HL-60/S4 (cell line): ENCODE data around the gene CSNK2A2.

Experiments
- in situ Hi-C: fragments of 300-500 bp; cut with MboI; formaldehyde crosslinking; loops from 2 replicates; pipeline ENCODE4 v1.14.3; 2022; ENCODE audit warnings: low sequenced_read_pairs

CSNK2A2 gene

GRCh38 chr16:58116081-58116480 lies 81.8 kb downstream of the CSNK2A2 start:
- in situ Hi-C loops: no loop called here

- in situ Hi-C loops: no loop called here
Measured at GRCh38 chr16:58114827-58115825, 82.8 kb downstream of the CSNK2A2 start.

- in situ Hi-C loops: no loop called here
Measured at GRCh38 chr16:58111302-58111627, 86.6 kb downstream of the CSNK2A2 start.

- in situ Hi-C loops: no loop called here
Measured at GRCh38 chr16:58110571-58111301, 87.2 kb downstream of the CSNK2A2 start.

- in situ Hi-C loops: no loop called here
Measured at GRCh38 chr16:58109881-58110280, 88.0 kb downstream of the CSNK2A2 start.

GRCh38 chr16:58109330-58109729 lies 88.6 kb downstream of the CSNK2A2 start:
- in situ Hi-C loops: no loop called here
